ENCODE measurements around the gene TEN1.

- TF ChIP-seq, protein P1, sequence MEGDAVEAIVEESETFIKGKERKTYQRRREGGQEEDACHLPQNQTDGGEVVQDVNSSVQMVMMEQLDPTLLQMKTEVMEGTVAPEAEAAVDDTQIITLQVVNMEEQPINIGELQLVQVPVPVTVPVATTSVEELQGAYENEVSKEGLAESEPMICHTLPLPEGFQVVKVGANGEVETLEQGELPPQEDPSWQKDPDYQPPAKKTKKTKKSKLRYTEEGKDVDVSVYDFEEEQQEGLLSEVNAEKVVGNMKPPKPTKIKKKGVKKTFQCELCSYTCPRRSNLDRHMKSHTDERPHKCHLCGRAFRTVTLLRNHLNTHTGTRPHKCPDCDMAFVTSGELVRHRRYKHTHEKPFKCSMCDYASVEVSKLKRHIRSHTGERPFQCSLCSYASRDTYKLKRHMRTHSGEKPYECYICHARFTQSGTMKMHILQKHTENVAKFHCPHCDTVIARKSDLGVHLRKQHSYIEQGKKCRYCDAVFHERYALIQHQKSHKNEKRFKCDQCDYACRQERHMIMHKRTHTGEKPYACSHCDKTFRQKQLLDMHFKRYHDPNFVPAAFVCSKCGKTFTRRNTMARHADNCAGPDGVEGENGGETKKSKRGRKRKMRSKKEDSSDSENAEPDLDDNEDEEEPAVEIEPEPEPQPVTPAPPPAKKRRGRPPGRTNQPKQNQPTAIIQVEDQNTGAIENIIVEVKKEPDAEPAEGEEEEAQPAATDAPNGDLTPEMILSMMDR (conservative IDR thresholded peaks at IDR 0.05; ENCODE audit: low read depth, low read length) = no peak
- TF ChIP-seq EZH2 (IDR thresholded peaks at IDR 0.05; ENCODE audit: low read length, unreplicated experiment) (no peak), EZH2phosphoT487 (IDR thresholded peaks at IDR 0.05; ENCODE audit: borderline replicate concordance, low read length) (no peak)
Measured at GRCh38 chr17:75998327-75998795, 19.3 kb downstream of the TEN1 start.
